Epidermal melanocyte (primary cell): ENCODE measurements around the gene CTAGE9.
A peak's percentile ranks its signal among the peaks of the same experiment; 100 is the strongest.
"Not testable (repeated sequence)": the region's sequence is repeated elsewhere in the genome, so short reads cannot be mapped to it uniquely, and the experiment has no call there.

Experiments used
- DNase-seq: peaks from one replicate; pipeline ENCODE4 v3.0.0; 2011; ENCODE audit warnings: low spot score; ENCODE audit not compliant: insufficient read length

The CTAGE9 gene

DNA sequence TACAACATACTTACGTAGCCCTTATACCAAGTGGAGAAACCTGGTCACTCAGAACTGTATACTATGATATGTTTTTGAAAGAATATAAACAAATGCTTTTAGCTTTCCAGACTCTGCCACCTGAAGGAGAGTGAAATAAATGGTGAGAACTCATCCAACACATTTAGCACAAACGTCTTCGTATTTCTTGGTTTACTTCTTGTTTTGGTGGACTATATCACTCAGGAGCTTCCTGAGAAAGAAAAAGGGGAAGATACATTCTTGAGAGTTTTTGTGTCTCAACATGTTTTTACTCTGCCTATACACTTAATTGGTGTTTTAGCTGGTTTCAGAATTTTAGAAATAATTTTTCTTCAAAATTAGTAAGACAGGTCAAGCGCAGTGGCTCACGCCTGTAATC, 19.4 kb upstream of the CTAGE9 start:
- no peak for DNase-seq

DNA sequence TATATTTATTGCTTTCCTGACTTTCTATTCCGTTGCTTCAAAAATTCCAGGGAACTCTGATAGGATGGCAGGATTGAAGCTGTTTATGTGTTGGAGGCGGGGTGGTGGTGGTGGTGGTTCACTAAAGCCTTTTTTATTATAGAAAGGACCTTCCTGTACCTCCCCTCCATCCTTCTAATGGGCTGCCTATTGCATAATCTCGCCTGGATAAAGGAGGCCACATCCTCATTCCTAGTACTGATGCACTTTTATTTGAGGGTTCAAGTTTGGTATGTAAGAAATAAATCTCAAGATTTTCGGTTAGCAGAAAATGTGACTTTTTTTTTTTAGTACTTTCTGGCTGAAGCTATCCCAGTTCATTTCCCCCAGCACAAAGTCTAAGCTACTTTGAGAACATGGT, 18.7 kb upstream of the CTAGE9 start:
- DNase-seq, result no peak

DNA sequence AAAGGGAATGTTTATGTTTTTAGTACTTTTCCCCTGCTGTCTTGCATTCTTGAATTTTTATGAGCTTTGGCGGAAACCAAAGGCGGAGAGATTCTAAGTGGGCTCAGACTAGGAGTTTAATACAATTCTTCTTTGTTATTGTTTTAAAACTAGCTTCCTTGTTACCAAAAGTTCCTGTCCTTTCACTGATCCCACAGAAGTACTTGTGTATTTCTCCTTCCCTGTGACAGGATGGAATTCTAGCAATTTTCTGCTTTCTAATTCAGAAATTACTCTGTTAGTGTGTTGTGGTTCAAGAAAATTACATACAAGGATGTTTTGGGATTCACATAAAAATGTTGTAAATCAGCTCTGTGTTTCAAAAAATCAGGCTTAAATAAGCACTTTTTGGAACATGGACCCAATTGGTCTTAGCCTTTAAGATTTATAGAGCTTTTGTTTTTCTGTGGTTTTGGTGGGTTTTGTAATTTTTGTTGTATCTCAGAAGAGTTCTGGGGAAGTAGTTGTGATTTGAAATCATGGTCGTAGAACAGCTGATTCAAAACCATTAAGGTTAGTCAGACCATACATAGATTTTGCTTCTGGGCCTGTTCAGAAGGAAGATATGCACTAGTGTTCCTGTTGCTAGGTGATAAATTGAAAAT, 17.6 kb upstream of the CTAGE9 start:
- DNase-seq, result no peak

DNA sequence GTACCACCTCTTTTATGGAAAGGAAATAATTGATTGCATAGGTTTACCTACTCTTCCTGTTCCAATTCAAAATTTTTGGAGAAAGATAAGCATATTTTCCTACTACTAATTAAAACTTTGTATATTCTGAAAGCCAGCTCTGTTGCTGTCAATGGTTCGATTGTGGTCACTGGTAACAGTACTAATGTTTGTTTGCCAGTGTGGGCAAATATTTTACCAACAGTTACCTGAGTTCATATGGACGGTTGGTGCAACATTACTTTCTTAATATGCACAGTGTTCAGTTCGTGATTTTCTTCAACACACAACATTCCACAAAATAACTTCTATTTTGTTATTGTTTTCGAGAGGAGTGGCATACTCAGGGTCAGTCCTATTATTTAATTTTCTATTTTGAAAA, 17.1 kb upstream of the CTAGE9 start:
- DNase-seq, result no peak

DNA sequence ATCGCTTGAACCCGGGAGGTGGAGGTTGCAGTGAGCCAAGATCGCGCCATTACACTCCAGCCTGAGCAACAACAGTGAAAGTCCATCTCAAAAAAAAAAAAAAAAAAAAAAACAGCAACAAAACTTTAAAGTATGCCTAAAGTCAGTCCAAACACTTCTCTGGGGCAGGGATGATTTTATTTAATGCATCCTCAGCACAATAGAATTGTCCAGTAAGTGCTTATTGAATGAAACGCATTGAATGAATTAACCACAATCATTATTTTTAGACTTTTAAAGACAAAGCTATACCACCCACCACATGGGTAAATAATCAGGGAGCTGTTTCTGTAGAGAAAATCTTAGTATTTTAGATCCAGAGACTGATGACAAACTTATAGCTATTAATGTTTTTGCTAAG, 16.6 kb upstream of the CTAGE9 start:
- DNase-seq, result no peak

DNA sequence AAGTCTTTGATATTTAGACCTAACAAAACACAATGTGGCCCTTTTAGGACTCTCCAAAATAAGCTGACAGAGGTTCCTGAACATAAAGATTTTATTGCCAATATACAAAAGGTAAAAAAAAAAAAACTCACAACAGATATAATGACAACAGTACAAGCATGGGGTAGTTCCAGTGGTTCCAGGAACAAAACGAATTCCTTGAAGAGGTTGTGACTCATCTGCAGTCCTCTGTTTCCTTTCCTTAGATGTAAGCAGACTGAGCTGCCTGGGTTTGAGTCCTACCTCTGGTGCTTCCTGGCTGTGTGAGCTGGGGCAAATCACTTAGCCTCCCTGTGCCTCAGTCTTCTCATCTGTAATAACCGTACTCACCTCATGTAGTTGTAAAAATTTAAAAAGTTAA, 13.3 kb upstream of the CTAGE9 start:
- DNase-seq, result no peak

DNA sequence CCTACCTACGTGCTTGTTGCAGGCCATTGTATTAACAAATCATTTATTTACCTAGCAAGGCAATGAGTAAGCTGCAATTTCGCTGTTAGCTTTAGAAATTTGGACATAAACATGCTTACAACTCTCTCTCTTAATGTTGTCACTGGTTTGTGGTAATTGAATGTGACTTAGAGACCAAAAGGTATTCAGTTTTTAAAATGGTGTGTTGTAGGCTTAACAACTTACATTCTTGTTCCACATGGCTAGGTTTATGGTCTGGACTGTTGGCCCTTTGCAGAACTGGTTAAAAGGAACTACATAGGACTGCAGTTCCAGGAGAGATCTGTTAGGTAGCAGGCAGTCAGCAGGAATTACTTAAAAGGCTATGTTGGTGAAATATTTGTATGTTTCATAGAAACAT, 10.3 kb upstream of the CTAGE9 start:
- DNase-seq, result no peak

DNA sequence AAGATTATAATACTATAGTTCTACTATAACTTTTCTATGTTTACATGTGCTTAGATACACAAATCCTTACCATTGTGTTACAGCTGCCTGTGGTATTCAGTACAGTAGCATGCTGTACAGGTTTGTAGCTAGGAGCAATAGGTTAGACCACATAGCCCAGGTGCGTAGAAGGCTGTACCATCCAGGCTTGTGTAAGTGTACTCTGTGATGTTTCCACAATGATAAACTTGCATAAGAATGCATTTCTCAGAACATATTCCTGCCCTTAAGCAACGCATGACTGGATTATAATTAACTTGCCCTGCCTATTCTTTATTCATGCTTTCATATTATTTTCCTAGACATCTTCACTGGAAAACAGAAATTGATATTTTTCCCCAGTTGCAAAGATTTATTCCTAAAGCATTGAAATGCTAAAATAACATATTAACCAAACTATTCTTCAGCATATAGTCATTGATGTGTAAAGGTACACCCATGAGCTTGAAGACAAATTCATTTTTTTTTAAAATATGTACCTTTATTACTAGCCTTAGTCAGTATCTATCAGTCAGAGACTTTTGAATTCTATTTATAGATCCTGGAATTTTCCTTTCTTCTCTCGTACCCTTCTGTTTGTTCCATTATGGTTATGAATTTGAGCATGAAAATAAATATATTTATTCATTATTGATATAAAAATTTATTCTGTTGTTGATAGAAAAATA, 7.2 kb upstream of the CTAGE9 start:
- no peak for DNase-seq

DNA sequence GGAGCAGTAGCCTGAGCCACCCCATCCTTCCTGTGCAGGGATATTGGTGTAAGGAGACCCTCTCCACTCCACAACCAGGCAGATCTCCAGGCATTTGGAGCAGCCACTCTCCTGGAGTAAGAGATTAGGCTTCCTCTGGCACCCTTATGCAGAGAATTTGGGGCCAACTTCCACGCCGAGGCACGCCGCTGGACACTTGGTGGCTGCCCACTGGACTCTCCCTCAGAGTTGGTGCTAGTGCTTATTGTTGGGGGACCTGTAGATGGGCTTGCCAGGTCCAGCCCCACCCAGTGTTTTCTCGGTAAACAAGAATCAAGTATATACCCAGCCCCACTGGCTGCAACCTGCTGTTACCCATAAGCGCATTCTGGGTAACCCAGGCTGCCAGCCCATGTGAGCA, 4.8 kb upstream of the CTAGE9 start:
- not testable (repeated sequence) for DNase-seq

DNA sequence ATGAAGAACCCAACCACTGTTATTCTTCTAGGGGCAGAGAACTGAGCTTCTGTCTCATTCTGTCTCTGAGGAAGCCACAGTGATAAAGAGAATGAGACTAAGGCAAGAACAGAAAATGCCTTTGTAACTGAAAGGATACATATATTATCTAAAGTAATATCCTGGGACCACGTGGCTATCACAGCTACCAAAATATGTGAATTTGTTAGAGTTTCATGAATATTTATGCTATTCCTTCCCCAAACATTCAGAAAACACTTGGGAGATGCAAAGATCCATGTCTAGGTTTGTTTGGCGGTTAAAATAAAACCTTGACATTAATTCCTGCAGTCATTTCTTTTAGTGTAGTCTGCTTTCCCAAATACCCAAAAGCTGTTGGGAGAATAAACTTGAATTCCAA, 6.9 kb downstream of the CTAGE9 start:
- DNase-seq, result not testable (repeated sequence)

DNA sequence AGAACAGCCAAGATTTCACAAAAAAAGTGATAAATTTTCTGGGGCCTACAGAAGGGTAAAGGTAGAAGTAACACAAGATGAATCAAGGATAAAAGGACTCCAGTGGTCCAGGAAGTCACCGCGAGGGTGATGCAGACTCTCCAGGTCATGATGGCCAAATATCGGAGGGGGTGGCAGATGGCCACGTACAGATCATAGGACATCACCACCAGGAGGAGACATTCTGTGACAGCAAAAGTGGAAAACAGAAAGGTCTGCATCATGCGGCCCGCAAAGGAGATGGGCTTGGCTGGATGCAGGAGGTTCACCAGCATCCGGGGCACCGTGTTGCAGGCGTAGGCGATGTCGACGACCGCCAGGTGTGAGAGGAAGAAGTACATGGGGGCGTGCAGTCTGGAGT, 10.0 kb downstream of the CTAGE9 start:
- DNase-seq, result not testable (repeated sequence)

DNA sequence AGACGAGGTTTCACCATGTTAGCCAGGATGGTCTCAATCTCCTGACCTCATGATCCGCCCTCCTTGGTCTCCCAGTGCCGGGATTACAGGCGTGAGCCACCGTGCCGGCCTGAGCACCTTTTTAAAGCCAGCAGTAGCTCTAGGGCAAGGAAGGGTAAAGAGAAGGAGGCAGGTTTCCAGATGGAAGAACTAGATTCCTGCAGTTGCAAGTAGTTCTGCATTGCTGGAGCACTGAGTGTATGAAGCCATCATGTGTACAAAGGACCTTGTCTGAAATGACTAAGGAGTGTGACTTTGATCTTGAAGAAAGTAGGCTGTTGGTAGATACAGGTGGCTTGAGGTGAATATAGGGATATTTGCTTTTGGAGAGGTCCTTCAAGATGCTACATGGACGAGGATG, 13.9 kb downstream of the CTAGE9 start:
- DNase-seq, result no peak

DNA sequence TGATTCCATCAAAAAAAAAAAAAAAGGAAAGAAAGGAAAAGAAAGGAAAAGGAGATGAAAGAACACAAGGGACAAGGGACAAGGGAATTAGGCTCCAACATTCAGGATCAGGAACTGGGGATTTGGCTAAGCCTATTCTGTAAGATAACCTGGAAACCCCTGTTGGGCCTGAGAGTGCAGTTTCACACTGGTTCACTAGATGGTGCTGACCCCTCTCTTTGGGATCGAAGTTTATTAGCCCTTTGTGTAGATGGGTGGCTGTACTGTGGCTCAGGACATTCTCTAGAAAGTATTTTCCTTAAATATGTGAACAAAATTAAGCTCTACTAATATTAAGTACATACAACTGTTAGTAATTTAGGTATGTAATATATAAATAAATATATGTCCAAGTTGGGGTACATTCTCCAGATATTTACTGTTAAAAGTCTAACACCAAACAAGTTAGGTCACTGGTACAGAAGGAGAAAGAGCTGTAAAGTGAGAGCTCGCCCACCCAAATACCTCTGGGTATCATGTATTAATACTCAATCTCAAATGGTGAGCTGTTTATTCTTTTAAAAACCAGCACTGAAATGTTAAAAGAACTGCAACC, 15.9 kb downstream of the CTAGE9 start:
- peak; percentile 71 for DNase-seq

DNA sequence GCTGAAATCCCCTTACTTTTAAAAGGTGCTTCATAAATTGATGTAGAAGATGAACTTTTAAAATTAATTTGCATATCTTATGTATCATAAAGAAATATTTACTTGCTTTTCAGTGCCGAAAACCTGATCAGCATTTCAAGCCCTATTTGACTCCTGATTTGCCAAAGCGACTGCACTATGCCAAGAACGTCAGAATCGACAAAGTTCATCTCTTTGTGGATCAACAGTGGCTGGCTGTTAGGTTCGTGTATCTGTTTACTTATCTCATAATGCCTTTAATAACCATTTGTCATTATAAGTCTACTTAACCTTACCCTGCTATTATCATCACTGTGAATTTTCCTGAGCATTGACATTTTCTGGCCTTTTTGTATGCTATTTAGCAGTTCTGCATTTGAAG, 17.4 kb downstream of the CTAGE9 start:
- no peak for DNase-seq

DNA sequence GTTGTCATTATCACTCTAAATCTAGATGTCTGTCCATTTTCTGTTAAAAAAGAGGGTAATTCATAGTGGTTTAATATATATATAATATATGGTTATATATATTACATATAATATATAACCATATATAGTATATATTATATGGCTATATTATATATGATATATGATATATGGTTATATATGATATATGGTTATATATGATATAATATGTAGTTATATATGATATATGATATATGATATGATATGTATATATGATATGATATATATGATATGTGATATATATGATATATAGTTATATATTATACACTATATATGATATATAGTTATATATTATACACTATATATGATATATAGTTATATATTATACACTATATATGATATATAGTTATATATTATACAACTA, 18.2 kb downstream of the CTAGE9 start:
- DNase-seq, result no peak

DNA sequence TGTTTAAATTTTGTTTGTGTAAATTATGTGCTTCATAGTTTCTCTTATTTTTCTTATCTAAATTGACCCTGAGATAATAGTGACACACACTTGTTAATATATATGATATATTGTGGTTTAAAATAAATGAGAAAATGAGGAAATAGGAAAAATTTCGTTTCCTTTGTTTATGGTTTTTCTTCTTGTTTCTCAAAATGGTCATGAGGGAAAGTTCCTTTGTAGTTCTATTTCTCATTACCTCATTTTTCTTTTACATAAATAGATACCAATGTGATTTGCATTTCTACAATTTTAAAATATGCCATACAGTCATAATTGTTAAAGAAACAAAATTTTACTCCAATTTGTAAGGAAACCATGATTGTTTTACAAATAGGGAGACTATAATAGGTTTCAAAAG, 18.8 kb downstream of the CTAGE9 start:
- no peak for DNase-seq

DNA sequence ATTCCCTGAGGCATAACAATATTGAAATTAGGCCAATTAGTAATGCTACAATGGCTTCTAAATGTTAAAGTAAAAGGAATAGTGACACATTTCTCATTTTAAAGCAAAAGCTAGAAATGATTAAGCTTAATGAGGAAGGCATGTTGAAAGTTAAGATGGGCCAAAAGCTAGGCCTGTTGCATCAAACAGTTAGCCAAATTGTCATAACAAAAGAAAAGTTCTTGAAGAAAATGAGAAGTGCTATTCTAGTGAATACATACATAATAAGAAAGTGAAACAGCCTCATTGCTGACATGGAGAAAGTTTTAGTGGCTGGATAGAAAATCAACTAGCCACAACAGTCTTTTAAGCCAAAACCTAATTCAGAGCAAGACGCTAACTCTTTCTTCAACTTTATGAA, 22.5 kb downstream of the CTAGE9 start:
- DNase-seq, result no peak

DNA sequence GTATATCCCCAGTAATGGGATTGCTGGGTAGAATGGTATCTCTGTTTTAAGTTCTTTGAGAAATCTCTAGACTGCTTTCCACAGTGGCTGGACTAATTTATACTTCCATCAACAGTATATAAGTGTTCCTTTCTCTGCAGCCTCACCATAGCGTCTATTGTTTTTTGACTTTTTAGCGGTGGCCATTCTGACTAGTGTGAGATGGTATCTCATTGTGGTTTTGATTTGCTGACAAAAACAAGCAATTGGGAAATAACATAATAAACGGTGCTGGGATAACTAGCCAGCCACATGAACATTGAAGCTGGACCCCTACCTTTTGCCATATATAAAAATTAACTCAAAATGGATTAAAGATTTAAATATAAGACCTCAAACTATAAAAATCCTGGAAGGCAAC, 23.8 kb downstream of the CTAGE9 start:
- no peak for DNase-seq

DNA sequence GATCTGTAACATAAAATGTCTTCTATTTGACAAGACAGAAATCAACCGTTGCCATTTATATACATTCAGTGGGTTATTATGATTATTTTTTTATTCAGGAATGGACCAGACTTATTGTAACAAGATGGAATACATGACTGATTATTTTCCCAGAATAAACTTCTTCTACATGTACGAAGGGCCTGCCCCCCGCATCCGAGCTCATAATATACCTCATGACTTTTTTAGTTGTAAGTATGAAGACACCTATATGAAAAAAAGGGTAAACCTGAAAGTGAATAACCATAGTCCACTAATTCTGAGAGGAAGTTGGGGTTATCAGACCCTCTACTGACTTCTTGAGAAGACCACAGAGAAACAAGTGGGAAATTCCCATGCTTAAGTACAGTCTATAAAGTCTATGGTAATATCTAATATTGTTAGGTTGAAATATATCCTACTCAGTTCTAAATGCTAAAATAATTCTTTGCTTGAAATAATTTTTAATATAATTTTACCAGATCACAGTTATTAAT, 25.5 kb downstream of the CTAGE9 start:
- DNase-seq, result no peak

DNA sequence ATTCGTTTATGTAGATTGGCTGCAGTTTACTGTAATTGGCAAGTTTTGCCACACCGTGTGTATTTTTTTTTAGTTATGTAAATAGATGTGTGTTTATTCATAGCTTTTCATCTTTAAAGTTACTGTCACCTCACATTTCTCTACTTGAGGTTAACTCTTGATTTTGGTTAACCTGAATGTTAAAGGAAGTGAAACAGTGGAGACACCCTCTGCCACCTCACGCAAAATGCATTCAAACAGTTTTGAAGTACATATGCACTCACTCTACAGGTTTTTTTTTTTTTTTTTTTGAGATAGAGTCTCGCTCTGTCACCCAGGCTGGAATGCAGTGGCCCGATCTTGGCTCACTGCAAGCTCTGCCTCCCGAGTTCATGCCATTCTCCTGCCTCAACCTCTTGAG, 27.3 kb downstream of the CTAGE9 start:
- DNase-seq, result no peak

DNA sequence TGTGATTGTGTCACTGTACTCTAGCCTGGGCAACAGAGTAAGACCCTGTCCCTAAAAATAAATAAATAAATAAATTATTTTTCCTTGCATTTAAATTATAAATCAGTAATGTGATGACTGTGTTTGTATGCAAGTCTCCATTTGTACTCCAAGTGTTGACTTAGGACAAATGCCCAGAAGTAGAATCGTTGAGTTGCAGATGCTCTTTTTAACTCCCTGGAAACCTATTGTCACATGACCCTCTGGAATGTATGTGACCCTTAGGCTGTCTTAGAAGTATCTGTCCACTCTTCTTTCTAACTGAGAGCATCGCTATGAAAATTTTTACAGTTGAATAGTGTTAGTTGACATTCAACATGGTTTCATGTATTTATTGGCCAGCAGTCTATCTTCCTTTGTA, 28.4 kb downstream of the CTAGE9 start:
- no peak for DNase-seq

DNA sequence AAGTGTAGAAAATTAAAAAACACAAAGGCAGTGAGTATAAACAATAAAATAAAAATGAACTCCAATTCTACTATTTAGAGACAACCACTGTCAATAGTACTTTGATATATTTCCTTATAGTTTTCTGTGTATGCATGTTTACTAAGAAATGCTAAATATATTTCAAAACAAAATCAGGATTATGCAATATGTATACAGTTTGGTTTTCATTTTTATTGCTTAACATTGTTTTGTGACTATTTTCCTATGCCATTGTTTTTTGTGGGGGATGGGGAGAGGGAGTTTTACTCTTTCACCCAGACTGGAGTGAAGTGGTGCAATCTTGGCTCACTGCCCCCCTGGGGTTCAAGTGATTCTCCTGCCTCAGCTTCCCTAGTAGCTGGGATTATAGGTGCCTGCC, 29.2 kb downstream of the CTAGE9 start:
- DNase-seq, result no peak

DNA sequence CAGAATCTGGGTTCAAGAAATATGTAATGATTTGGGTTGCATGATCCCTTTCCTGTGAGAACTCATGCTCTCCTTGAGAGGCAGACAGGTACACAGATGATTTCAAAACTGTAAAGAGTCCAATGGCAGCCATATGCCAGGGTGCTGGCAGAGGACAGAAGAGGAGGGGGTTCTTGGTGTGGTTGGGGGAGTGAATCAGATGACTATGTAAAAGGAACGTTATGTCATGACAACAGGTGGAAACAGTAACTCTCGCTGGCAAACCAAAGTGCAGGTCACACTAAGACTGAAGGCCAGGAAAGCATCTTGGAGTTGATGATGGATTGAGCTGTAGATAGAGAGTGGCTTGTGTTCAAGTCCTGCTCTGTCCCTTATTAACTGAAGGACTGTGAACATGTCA, 29.9 kb downstream of the CTAGE9 start:
- DNase-seq, result no peak
